Vagina (tissue), 2 donors: ENCODE results near the gene UST.

Source experiments
- POLR2A ChIP-seq, 2 donors: fragments of 450-650 bp; IDR thresholded peaks; one replicate each; pipeline ENCODE4 v1.6.1; 2017; ENCODE audit warnings: antibody characterized with exemption in 2 of 2, mild to moderate bottlenecking in 2 of 2, moderate library complexity in 2 of 2
- POLR2AphosphoS5 ChIP-seq, 2 donors: sonication (generic); formaldehyde crosslinking; IDR thresholded peaks; one replicate each; pipeline ENCODE4 v1.9.0; 2017; ENCODE audit warnings: antibody characterized with exemption in 2 of 2, mild to moderate bottlenecking in 2 of 2, low read depth in 1 of 2; ENCODE audit not compliant: insufficient read depth in 1 of 2

GRCh38 chr6:148790404-148790803 is 43.6 kb downstream of the UST start:
- TF ChIP-seq POLR2A (IDR thresholded peaks at IDR 0.05) = no peak
- TF ChIP-seq POLR2AphosphoS5 (IDR thresholded peaks at IDR 0.05; ENCODE audit: insufficient read depth in 1 of 2, low read depth in 1 of 2) = no peak
